ENCODE results near the gene TMEM175.

DNA sequence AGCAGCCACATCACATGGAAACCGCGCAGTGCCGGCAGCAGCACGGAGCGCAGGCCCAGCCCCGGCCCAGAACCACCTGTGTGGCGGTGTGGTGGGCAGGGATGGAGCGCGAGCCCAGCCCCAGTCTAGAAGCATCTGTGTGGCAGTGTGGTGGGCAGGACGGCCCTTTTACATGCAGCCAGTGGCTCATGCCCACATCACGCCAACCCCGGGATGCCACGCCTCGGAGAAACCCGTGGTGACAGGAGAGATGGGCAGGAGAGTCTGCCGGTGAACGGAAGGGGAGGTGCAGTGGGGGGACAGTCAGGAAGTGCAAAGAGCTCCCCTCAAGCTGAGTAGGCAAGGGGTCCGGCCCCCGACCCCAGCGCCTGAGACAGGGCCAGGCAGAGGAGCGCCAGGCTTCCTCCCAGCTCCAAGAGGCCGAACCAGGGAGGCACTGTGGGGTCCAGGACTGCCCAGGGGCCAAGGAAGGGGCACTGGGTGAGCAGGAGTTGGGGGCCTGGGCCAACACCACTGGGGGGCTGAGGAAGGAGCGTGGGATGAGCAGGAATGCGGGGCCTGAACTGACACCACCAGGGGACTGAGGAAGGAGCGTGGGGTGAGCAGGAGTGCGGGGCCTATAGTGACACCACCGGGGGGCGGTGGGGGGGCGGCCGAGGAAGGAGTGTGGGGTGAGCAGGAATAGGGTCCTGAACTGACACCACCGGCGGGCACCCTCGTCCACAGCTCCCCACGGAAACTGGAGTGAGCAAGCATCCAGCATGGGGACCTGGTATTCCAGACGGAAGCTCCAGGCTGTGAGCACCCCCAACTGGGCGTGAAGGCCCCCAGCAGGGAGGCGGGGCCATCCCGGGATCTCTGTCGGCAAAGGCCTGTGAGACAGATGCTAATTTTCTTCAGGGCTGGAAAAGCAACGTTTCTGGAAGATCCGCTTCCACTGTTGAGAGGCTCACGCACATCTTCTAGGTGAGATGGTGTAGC is 28.9 kb upstream of the TMEM175 start:
- no peak for TF ChIP-seq ZKSCAN1 (IDR thresholded peaks at IDR 0.05; ENCODE audit: low read depth, low read length)
- TF ChIP-seq MIER1 (IDR thresholded peaks at IDR 0.05; ENCODE audit: low read depth) = no peak
- no peak for TF ChIP-seq MEF2D (tag; conservative IDR thresholded peaks at IDR 0.05; ENCODE audit: low read depth)
- no peak for TF ChIP-seq SMARCC2 (IDR thresholded peaks at IDR 0.05; ENCODE audit: low read depth)
- TF ChIP-seq, protein P1, sequence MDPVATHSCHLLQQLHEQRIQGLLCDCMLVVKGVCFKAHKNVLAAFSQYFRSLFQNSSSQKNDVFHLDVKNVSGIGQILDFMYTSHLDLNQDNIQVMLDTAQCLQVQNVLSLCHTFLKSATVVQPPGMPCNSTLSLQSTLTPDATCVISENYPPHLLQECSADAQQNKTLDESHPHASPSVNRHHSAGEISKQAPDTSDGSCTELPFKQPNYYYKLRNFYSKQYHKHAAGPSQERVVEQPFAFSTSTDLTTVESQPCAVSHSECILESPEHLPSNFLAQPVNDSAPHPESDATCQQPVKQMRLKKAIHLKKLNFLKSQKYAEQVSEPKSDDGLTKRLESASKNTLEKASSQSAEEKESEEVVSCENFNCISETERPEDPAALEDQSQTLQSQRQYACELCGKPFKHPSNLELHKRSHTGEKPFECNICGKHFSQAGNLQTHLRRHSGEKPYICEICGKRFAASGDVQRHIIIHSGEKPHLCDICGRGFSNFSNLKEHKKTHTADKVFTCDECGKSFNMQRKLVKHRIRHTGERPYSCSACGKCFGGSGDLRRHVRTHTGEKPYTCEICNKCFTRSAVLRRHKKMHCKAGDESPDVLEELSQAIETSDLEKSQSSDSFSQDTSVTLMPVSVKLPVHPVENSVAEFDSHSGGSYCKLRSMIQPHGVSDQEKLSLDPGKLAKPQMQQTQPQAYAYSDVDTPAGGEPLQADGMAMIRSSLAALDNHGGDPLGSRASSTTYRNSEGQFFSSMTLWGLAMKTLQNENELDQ (CRISPR knock-in tag; IDR thresholded peaks at IDR 0.05; ENCODE audit: borderline replicate concordance) = no peak
- no peak for TF ChIP-seq SNAPC5 (CRISPR knock-in tag; IDR thresholded peaks at IDR 0.05)
- no peak for TF ChIP-seq ESRRA (IDR thresholded peaks at IDR 0.05; ENCODE audit: borderline replicate concordance, low read depth)
- no peak for TF ChIP-seq EZH2 (IDR thresholded peaks at IDR 0.05; ENCODE audit: borderline replicate concordance, low read depth, low read length)
- no peak for TF ChIP-seq FOSL1 (tag; conservative IDR thresholded peaks at IDR 0.05)
- no peak for TF ChIP-seq EP300 (IDR thresholded peaks at IDR 0.05; ENCODE audit: low read length)

Data from K562 (cell line).